Vagina (tissue), 2 donors: ENCODE measurements around the gene OR13C9.

Experiments used
- POLR2A ChIP-seq, 2 donors: fragments of 450-650 bp; IDR thresholded peaks; one replicate each; pipeline ENCODE4 v1.6.1; 2017; ENCODE audit warnings: antibody characterized with exemption in 2 of 2, mild to moderate bottlenecking in 2 of 2, moderate library complexity in 2 of 2
- POLR2AphosphoS5 ChIP-seq, 2 donors: sonication (generic); formaldehyde crosslinking; IDR thresholded peaks; one replicate each; pipeline ENCODE4 v1.9.0; 2017; ENCODE audit warnings: antibody characterized with exemption in 2 of 2, mild to moderate bottlenecking in 2 of 2, low read depth in 1 of 2; ENCODE audit not compliant: insufficient read depth in 1 of 2
- TF ChIP-seq, protein P1 (sequence below), 3 experiments: fragments of 450-650 bp in 2 of 3; fragments of 200-600 bp in 1 of 3; sonication (generic) in 1 of 3; IDR thresholded peaks; one replicate each; pipeline ENCODE4 v1.5.1; 2017 to 2019; ENCODE audit warnings: antibody characterized with exemption in 3 of 3, mild to moderate bottlenecking in 2 of 3, moderate library complexity in 2 of 3

GRCh38 chr9:104635456-104635855 lies 17.5 kb upstream of the OR13C9 start:
- TF ChIP-seq, protein P1, sequence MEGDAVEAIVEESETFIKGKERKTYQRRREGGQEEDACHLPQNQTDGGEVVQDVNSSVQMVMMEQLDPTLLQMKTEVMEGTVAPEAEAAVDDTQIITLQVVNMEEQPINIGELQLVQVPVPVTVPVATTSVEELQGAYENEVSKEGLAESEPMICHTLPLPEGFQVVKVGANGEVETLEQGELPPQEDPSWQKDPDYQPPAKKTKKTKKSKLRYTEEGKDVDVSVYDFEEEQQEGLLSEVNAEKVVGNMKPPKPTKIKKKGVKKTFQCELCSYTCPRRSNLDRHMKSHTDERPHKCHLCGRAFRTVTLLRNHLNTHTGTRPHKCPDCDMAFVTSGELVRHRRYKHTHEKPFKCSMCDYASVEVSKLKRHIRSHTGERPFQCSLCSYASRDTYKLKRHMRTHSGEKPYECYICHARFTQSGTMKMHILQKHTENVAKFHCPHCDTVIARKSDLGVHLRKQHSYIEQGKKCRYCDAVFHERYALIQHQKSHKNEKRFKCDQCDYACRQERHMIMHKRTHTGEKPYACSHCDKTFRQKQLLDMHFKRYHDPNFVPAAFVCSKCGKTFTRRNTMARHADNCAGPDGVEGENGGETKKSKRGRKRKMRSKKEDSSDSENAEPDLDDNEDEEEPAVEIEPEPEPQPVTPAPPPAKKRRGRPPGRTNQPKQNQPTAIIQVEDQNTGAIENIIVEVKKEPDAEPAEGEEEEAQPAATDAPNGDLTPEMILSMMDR (IDR thresholded peaks at IDR 0.05): no peak
- TF ChIP-seq POLR2A (IDR thresholded peaks at IDR 0.05) (no peak), POLR2AphosphoS5 (IDR thresholded peaks at IDR 0.05; ENCODE audit: insufficient read depth in 1 of 2, low read depth in 1 of 2) (no peak)
